Prostate gland (tissue), 2 donors: Measurements from ENCODE around the gene ARHGEF3.

Experiments used
- POLR2A ChIP-seq: fragments of 450-650 bp; IDR thresholded peaks from one replicate; pipeline ENCODE4 v1.6.1; 2016; ENCODE audit warnings: antibody characterized with exemption, mild to moderate bottlenecking
- POLR2AphosphoS5 ChIP-seq: sonication (generic); formaldehyde crosslinking; IDR thresholded peaks from one replicate; pipeline ENCODE4 v1.6.1; 2017; ENCODE audit warnings: antibody characterized with exemption
- TF ChIP-seq, protein P1 (sequence below), 4 experiments: fragments of 200-600 bp in 2 of 4; fragments of 450-650 bp in 2 of 4; sonication (generic) in 2 of 4; IDR thresholded peaks; 1 replicate in 3 of 4; 2 replicates in 1 of 4; pipeline ENCODE4 v1.5.1; 2016 to 2019; ENCODE audit warnings: antibody characterized with exemption in 4 of 4, mild to moderate bottlenecking in 2 of 4, moderate library complexity in 2 of 4

DNA sequence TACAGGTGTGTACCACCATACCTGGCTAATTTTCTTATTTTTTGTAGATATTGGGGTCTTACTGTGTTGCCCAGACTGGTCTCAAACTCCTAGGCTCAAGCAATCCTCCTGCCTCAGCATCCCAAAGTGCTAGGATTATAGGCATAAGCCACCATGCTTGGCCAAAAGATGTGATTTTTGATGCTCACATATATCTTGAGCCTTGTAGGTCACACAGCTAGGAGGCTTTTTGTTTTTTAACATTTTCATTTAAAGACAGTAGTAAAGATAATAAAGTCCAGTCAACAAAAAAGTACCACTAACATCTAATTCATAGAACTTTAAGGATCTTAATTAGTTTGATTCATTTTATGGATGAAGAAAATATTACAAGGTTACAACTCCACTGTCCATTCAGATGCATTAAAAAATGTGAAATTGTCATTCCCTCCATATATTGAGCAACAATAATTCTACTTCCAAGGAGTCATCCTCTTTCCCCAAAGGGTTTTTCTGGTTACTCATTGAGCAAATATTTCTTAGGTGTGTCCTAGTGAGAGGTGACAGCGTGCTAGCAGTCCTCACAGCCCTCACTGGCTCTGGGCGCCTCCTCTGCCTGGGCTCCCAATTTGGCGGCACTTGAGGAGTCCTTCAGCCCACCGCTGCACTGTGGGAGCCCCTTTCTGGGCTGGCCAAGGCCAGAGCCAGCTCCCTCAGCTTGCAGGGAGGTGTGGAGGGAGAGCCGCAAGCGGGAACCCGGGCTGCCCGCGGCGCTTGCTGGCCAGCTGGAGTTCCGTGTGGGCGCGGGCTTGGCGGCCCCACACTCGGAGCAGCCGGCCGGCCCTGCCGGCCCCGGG lies 110.4 kb downstream of the ARHGEF3 start:
- TF ChIP-seq, protein P1, sequence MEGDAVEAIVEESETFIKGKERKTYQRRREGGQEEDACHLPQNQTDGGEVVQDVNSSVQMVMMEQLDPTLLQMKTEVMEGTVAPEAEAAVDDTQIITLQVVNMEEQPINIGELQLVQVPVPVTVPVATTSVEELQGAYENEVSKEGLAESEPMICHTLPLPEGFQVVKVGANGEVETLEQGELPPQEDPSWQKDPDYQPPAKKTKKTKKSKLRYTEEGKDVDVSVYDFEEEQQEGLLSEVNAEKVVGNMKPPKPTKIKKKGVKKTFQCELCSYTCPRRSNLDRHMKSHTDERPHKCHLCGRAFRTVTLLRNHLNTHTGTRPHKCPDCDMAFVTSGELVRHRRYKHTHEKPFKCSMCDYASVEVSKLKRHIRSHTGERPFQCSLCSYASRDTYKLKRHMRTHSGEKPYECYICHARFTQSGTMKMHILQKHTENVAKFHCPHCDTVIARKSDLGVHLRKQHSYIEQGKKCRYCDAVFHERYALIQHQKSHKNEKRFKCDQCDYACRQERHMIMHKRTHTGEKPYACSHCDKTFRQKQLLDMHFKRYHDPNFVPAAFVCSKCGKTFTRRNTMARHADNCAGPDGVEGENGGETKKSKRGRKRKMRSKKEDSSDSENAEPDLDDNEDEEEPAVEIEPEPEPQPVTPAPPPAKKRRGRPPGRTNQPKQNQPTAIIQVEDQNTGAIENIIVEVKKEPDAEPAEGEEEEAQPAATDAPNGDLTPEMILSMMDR (IDR thresholded peaks at IDR 0.05): no peak
- TF ChIP-seq POLR2A (no peak), POLR2AphosphoS5 (no peak)
